Gastrocnemius medialis (tissue), 4 donors: Measurements from ENCODE around the gene HIVEP3. TPM values are rescaled to one million over a fixed set of nuclear protein-coding genes. Genes with fewer than 3 reads are reported as not detected.
A peak's percentile ranks its signal among the peaks of the same experiment; 100 is the strongest.

Experiments used
- ATAC-seq, 2 donors: fragments of 150-250 bp; one replicate each; pipeline ENCODE4 v1.9.1; 2016
- DNase-seq, 2 donors: peaks; one replicate each; pipeline ENCODE4 v3.0.0-alpha.2; 2019
- H3K27ac ChIP-seq, 4 donors: fragments of 200-600 bp; sonication (generic); 1 replicate in 1 of 4; 2 replicates in 3 of 4; pipeline ENCODE4 v1.5.1; 2016 to 2018; ENCODE audit warnings: mild to moderate bottlenecking in 2 of 4, moderate library complexity in 1 of 4
- H3K27me3 ChIP-seq, 3 donors: fragments of 200-600 bp; sonication (generic) in 2 of 3; 1 replicate in 1 of 3; 2 replicates in 2 of 3; pipeline versions ENCODE4 v1.5.1 to v1.6.0; 2016 to 2019; ENCODE audit warnings: mild to moderate bottlenecking in 1 of 3, moderate library complexity in 1 of 3
- H3K36me3 ChIP-seq, 2 donors: fragments of 200-600 bp; sonication (generic) in 1 of 2; one replicate each; pipeline ENCODE4 v1.5.1; 2017 to 2018
- H3K4me1 ChIP-seq, 2 donors: fragments of 200-600 bp; sonication (generic) in 1 of 2; one replicate each; pipeline ENCODE4 v1.5.1; 2016 to 2017; ENCODE audit warnings: mild to moderate bottlenecking in 2 of 2
- H3K4me3 ChIP-seq, 4 donors: fragments of 200-600 bp; sonication (generic) in 3 of 4; 1 replicate in 1 of 4; 2 replicates in 3 of 4; pipeline ENCODE4 v1.5.1; 2016 to 2019; ENCODE audit warnings: mild to moderate bottlenecking in 2 of 4
- H3K9me3 ChIP-seq, 3 donors: fragments of 200-600 bp; sonication (generic) in 2 of 3; 1 replicate in 1 of 3; 2 replicates in 2 of 3; pipeline ENCODE4 v1.5.1; 2016 to 2019
- CTCF ChIP-seq, 5 experiments: fragments of 450-650 bp in 3 of 5; fragments of 200-600 bp in 2 of 5; sonication (generic) in 2 of 5; IDR thresholded peaks in 4 of 5; conservative IDR thresholded peaks in 1 of 5; 1 replicate in 4 of 5; 2 replicates in 1 of 5; pipeline ENCODE4 v1.5.1; 2016 to 2019; ENCODE audit warnings: antibody characterized with exemption in 5 of 5, mild to moderate bottlenecking in 3 of 5, moderate library complexity in 3 of 5
- POLR2A ChIP-seq, 2 donors: fragments of 450-650 bp; IDR thresholded peaks; one replicate each; pipeline ENCODE4 v1.6.1; 2017; ENCODE audit warnings: antibody characterized with exemption in 2 of 2, mild to moderate bottlenecking in 2 of 2, moderate library complexity in 2 of 2
- in situ Hi-C, 4 donors: fragments of 200-750 bp; cut with MboI; loops; one replicate each; pipeline versions ENCODE4 v1.15.0 to v1.8.0; 2017; ENCODE audit warnings: low sequenced_read_pairs in 4 of 4
- intact Hi-C: fragments of 100-400 bp; cut with DNase I; formaldehyde crosslinking; loops from one replicate; pipeline ENCODE4 v1.15.1; 2023; ENCODE audit warnings: low total_unique reads
- total RNA-seq, 4 donors: library from RNA; depleted of rRNA; stranded (reverse); fragments of >200 nt; gene quantifications; one replicate each; pipeline versions ENCODE4 v1.1.0 to v1.2.3, GENCODE V29; 2016

The HIVEP3 gene
- total RNA-seq, 4 donors from 2014 or later: 0.80 to 1.8 (median 1.3) TPM

- no peak overlapping the region for H3K4me3 ChIP-seq
- intact Hi-C loops (loop anchor here (5.0 kb wide), 1 partner anchor 282 kb away; no protein-coding TSS in a partner anchor), in situ Hi-C loops (loop anchor here in 3 of 4 donors (10.0 kb wide), 1 partner anchor 224 kb away; no protein-coding TSS in a partner anchor)
- H3K4me1 ChIP-seq: peaks cover 11 to 13% of the 10 kb centered on the region in 2 donors
- ATAC-seq (no peak), DNase-seq (no peak)
- TF ChIP-seq CTCF (IDR thresholded peaks at IDR 0.05 in 4 of 5, conservative IDR thresholded peaks at IDR 0.05 in 1 of 5) (no peak), POLR2A (IDR thresholded peaks at IDR 0.05) (no peak)
- no peaks in the 10 kb centered on the region for H3K36me3 ChIP-seq
- no peaks in the 10 kb centered on the region for H3K27me3 ChIP-seq
- no peaks in the 10 kb centered on the region for H3K9me3 ChIP-seq
- no peak overlapping the region for H3K27ac ChIP-seq
Observed at GRCh38 chr1:41799205-41799604, 119.5 kb downstream of the HIVEP3 start.

DNA sequence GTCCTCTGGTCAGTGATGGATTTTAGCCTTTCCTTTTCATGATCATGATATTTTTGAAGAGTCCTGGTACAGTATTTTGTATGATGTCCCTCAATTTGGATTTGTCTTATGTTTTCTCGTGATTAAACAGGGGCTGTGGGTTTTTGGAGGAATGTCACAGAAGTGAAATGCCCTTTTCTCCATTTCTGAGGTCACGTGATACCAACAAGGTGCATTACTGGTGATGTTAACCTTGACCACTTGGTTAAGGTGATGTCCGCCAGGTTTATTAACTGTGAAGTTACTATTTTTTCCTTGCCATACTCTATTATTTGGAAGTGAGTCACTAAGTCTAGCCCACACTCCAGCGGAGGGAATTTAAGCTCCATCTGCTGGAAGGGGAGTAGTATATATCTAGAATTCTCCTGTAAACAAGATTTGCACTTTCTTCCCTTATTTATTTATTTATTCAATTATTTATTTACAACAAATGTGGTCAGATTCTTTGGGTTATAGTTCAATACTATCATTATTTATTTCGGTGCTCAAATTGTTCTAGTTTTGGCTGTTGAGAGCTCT, 123.4 kb downstream of the HIVEP3 start:
- DNase-seq (no peak), ATAC-seq (peak in 1 of 2 donors; percentile 81)
- in situ Hi-C loops (loop anchor here in 3 of 4 donors (10.0 kb wide), 1 partner anchor 220 kb away; no protein-coding TSS in a partner anchor), intact Hi-C loops (loop anchor here (1.0 to 5.0 kb wide), 2 partner anchors 221 to 278 kb away; no protein-coding TSS in a partner anchor)
- Histone ChIP-seq H3K4me1 (no peaks in the 10 kb centered on the region), H3K9me3 (no peaks in the 10 kb centered on the region), H3K27ac (no peak overlapping the region), H3K36me3 (no peaks in the 10 kb centered on the region), H3K27me3 (no peaks in the 10 kb centered on the region), H3K4me3 (no peak overlapping the region)
- TF ChIP-seq CTCF (IDR thresholded peaks at IDR 0.05 in 4 of 5, conservative IDR thresholded peaks at IDR 0.05 in 1 of 5): peak; percentile 16 to 50 (median 31)
- TF ChIP-seq POLR2A (IDR thresholded peaks at IDR 0.05): no peak

GRCh38 chr1:41794031-41794430, 124.7 kb downstream of the HIVEP3 start:
- no peak overlapping the region for H3K4me3 ChIP-seq
- no peak for TF ChIP-seq POLR2A (IDR thresholded peaks at IDR 0.05)
- no peak for TF ChIP-seq CTCF (IDR thresholded peaks at IDR 0.05 in 4 of 5, conservative IDR thresholded peaks at IDR 0.05 in 1 of 5)
- ATAC-seq: no peak
- intact Hi-C loops: no loop called here
- H3K4me1 ChIP-seq: no peaks in the 10 kb centered on the region
- no peak overlapping the region for H3K27ac ChIP-seq
- in situ Hi-C loops: loop anchor here (5.0 to 10.0 kb wide), 2 partner anchors 217 to 219 kb away; no protein-coding TSS in a partner anchor
- no peak for DNase-seq
- no peaks in the 10 kb centered on the region for H3K36me3 ChIP-seq
- H3K9me3 ChIP-seq: no peaks in the 10 kb centered on the region
- no peaks in the 10 kb centered on the region for H3K27me3 ChIP-seq

DNA sequence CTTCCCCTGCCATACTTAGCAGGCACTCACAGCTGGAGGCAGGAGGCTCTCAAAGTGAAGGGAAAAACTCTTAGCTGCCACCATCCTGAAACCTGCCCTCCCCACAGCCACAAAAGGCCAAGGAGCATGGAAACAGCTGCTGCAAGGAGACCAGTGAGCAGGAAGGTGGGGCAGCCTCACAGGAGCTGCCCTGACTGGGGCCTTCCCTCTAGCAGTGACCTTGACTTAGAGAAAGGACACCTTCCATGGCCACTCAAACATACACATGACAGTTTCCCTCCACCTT, 126.3 kb downstream of the HIVEP3 start:
- in situ Hi-C loops: loop anchor here (5.0 to 10.0 kb wide), 2 partner anchors 215 to 218 kb away; no protein-coding TSS in a partner anchor
- H3K27me3 ChIP-seq: no peaks in the 10 kb centered on the region

More for the DNA sequence above, 126.3 kb downstream of the HIVEP3 start:
- H3K4me3 ChIP-seq: no peak overlapping the region
- no peak for DNase-seq
- no peaks in the 10 kb centered on the region for H3K9me3 ChIP-seq
- H3K36me3 ChIP-seq: no peaks in the 10 kb centered on the region
- no peak for ATAC-seq
- no peak for TF ChIP-seq POLR2A (IDR thresholded peaks at IDR 0.05)
- no peak for TF ChIP-seq CTCF (IDR thresholded peaks at IDR 0.05 in 4 of 5, conservative IDR thresholded peaks at IDR 0.05 in 1 of 5)
- H3K4me1 ChIP-seq: no peaks in the 10 kb centered on the region
- intact Hi-C loops: no loop called here
- no peak overlapping the region for H3K27ac ChIP-seq
